Neural cell (in vitro differentiated cells): Measurements from ENCODE around the gene ESPN. TPM values are rescaled to one million over a fixed set of nuclear protein-coding genes. Genes with fewer than 3 reads are reported as not detected.

Source experiments
- H2AFZ ChIP-seq: fragments of 200-600, 300-800 bp; sonication (generic), shearing (Covaris generic); 2 replicates; pipeline ENCODE4 v1.6.0; 2014; ENCODE audit warnings: low read depth, mild to moderate bottlenecking, antibody characterized with exemption, low read length, moderate library complexity
- H3F3A ChIP-seq: fragments of 200-600 bp; shearing (Covaris generic); 2 replicates; pipeline ENCODE4 v1.6.1; 2016; ENCODE audit warnings: mild to moderate bottlenecking, moderate library complexity, mixed read lengths, antibody characterized with exemption, low read length; ENCODE audit not compliant: insufficient read depth, poor library complexity, severe bottlenecking
- H3K27ac ChIP-seq: fragments of 200-600, 300-800 bp; sonication (generic), shearing (Covaris generic); 2 replicates; pipeline ENCODE4 v1.5.1; 2014; ENCODE audit warnings: mild to moderate bottlenecking, low read length, moderate library complexity
- H3K27me3 ChIP-seq: fragments of 300-800, 200-600 bp; sonication (generic), shearing (Covaris generic); 2 replicates; pipeline ENCODE4 v1.6.0; 2014; ENCODE audit warnings: mild to moderate bottlenecking, low read depth, low read length, moderate library complexity; ENCODE audit not compliant: insufficient read depth
- H3K36me3 ChIP-seq: fragments of 300-800, 200-600 bp; sonication (generic), shearing (Covaris generic); 2 replicates; pipeline ENCODE4 v1.5.1; 2014; ENCODE audit warnings: mild to moderate bottlenecking, antibody characterized with exemption, low read length, moderate library complexity; ENCODE audit not compliant: insufficient read depth
- H3K4me2 ChIP-seq: fragments of 300-800, 200-600 bp; sonication (generic), shearing (Covaris generic); 2 replicates; pipeline ENCODE4 v1.6.0; 2014; ENCODE audit warnings: mild to moderate bottlenecking, low read length
- H3K4me3 ChIP-seq: fragments of 300-800, 200-600 bp; sonication (generic), shearing (Covaris generic); 2 replicates; pipeline ENCODE4 v1.5.1; 2014; ENCODE audit warnings: mild to moderate bottlenecking, low read length, moderate library complexity
- H3K79me2 ChIP-seq: fragments of 200-600 bp; shearing (Covaris generic); replicated peaks from 2 replicates; pipeline ENCODE4 v1.6.0; 2014; ENCODE audit warnings: mild to moderate bottlenecking, low read length, moderate library complexity; ENCODE audit not compliant: insufficient read depth
- H3K9ac ChIP-seq: fragments of 300-800, 200-600 bp; sonication (generic), shearing (Covaris generic); 2 replicates; pipeline ENCODE4 v1.6.1; 2016; ENCODE audit warnings: mild to moderate bottlenecking, low read length, mixed read lengths
- H3K9me2 ChIP-seq: fragments of 200-600 bp; shearing (Covaris generic); 2 replicates; pipeline ENCODE4 v1.6.1; 2016; ENCODE audit warnings: mild to moderate bottlenecking, low read length, mixed read lengths; ENCODE audit not compliant: insufficient read depth
- H3K9me3 ChIP-seq: fragments of 200-600, 300-800 bp; sonication (generic), shearing (Covaris generic); 2 replicates; pipeline ENCODE4 v1.6.1; 2016; ENCODE audit warnings: mild to moderate bottlenecking, mixed run types, low read length, moderate library complexity, mixed read lengths
- H4K20me1 ChIP-seq: fragments of 200-600 bp; shearing (Covaris generic); 2 replicates; pipeline ENCODE4 v1.6.1; 2016; ENCODE audit warnings: mild to moderate bottlenecking, mixed run types; ENCODE audit not compliant: insufficient read depth
- CTCF ChIP-seq: fragments of 450-650 bp; IDR thresholded peaks from 2 replicates; pipeline ENCODE4 v1.5.1; 2014; ENCODE audit warnings: antibody characterized with exemption, mild to moderate bottlenecking, moderate library complexity; ENCODE audit not compliant: poor library complexity, severe bottlenecking
- EP300 ChIP-seq: fragments of 450-650 bp; conservative IDR thresholded peaks from 2 replicates; pipeline ENCODE4 v1.6.1; 2014; ENCODE audit warnings: antibody characterized with exemption, mild to moderate bottlenecking, moderate library complexity; ENCODE audit not compliant: poor library complexity, severe bottlenecking
- EZH2 ChIP-seq: fragments of 200-600, 300-800 bp; shearing (Covaris generic), sonication (generic); IDR thresholded peaks from 2 replicates; pipeline ENCODE4 v1.6.1; 2014; ENCODE audit warnings: antibody characterized with exemption, low read length, borderline replicate concordance, mild to moderate bottlenecking; ENCODE audit not compliant: insufficient read depth, poor library complexity, severe bottlenecking
- MXI1 ChIP-seq: fragments of 450-650 bp; conservative IDR thresholded peaks from 2 replicates; pipeline ENCODE4 v1.6.1; 2014; ENCODE audit warnings: antibody characterized with exemption, mild to moderate bottlenecking; ENCODE audit not compliant: poor library complexity, severe bottlenecking
- POLR2AphosphoS5 ChIP-seq: IDR thresholded peaks from 2 replicates; pipeline ENCODE4 v1.6.1; 2012
- RAD21 ChIP-seq: fragments of 450-650 bp; conservative IDR thresholded peaks from 2 replicates; pipeline ENCODE4 v1.6.1; 2014; ENCODE audit warnings: antibody characterized with exemption, mild to moderate bottlenecking, moderate library complexity
- REST ChIP-seq: IDR thresholded peaks from 2 replicates; pipeline ENCODE4 v1.6.1; 2012; ENCODE audit warnings: borderline replicate concordance
- SMC3 ChIP-seq: fragments of 450-650 bp; conservative IDR thresholded peaks from 2 replicates; pipeline ENCODE4 v1.6.1; 2014; ENCODE audit warnings: antibody characterized with exemption, mild to moderate bottlenecking, moderate library complexity; ENCODE audit not compliant: poor library complexity
- TAF1 ChIP-seq: IDR thresholded peaks from 2 replicates; pipeline ENCODE4 v1.6.1; 2012; ENCODE audit warnings: low read depth
- polyA plus RNA-seq: library from polyadenylated mRNA; depleted of rRNA; stranded (reverse); fragments of >200 nt; gene quantifications from 2 replicates; pipeline ENCODE4 v1.2.3, GENCODE V29; 2014

ESPN gene
- polyA plus RNA-seq, 1 donor from 2014 or later: not detected

GRCh38 chr1:6474815-6475282 lies 50.3 kb downstream of the ESPN start:
- Histone ChIP-seq H3K9me3 (no peaks in the 10 kb centered on the region), H3K4me3 (no peak overlapping the region), H3K9ac (no peak overlapping the region), H3K36me3 (no peaks in the 10 kb centered on the region), H3K27me3 (no peaks in the 10 kb centered on the region), H2AFZ (no peak overlapping the region), H4K20me1 (no peaks in the 10 kb centered on the region), H3K27ac (no peak overlapping the region), H3F3A (no peaks in the 10 kb centered on the region), H3K9me2 (no peaks in the 10 kb centered on the region), H3K79me2 (no peaks in the 10 kb centered on the region), H3K4me2 (no peak overlapping the region)
- TF ChIP-seq RAD21 (no peak), TAF1 (no peak)

- no peak overlapping the region for H3K27ac ChIP-seq
- no peaks in the 10 kb centered on the region for H3K36me3 ChIP-seq
- H3K9ac ChIP-seq: no peak overlapping the region
- no peaks in the 10 kb centered on the region for H3K27me3 ChIP-seq
- H3K9me2 ChIP-seq: no peaks in the 10 kb centered on the region
- no peaks in the 10 kb centered on the region for H4K20me1 ChIP-seq
- no peaks in the 10 kb centered on the region for H3K9me3 ChIP-seq
- no peak for TF ChIP-seq EZH2
- TF ChIP-seq CTCF: peak; percentile 88
- peak; percentile 70 for TF ChIP-seq RAD21
- TF ChIP-seq REST: no peak
- peak; percentile 89 for TF ChIP-seq SMC3
- no peaks in the 10 kb centered on the region for H3F3A ChIP-seq
- H3K4me3 ChIP-seq: no peak overlapping the region
- H3K4me2 ChIP-seq: no peak overlapping the region
- H3K79me2 ChIP-seq: no peaks in the 10 kb centered on the region
- no peak overlapping the region for H2AFZ ChIP-seq
Measured at GRCh38 chr1:6475381-6476133, 51.0 kb downstream of the ESPN start.

- no peak overlapping the region for H3K27ac ChIP-seq
Measured at GRCh38 chr1:6476483-6476882, 51.9 kb downstream of the ESPN start.

More at GRCh38 chr1:6476483-6476882, 51.9 kb downstream of the ESPN start:
- Histone ChIP-seq H3K27me3 (no peaks in the 10 kb centered on the region), H3K9me3 (no peaks in the 10 kb centered on the region), H3K4me3 (no peak overlapping the region), H3K9me2 (no peaks in the 10 kb centered on the region), H3K79me2 (no peaks in the 10 kb centered on the region), H3K9ac (no peak overlapping the region), H4K20me1 (no peaks in the 10 kb centered on the region), H2AFZ (no peak overlapping the region), H3K4me2 (no peak overlapping the region), H3K36me3 (no peaks in the 10 kb centered on the region), H3F3A (no peaks in the 10 kb centered on the region)
- TF ChIP-seq CTCF: no peak
- TF ChIP-seq SMC3: no peak
- no peak for TF ChIP-seq TAF1
- no peak for TF ChIP-seq REST
- TF ChIP-seq EP300: no peak
- no peak for TF ChIP-seq POLR2AphosphoS5
- TF ChIP-seq RAD21: no peak
- TF ChIP-seq EZH2: no peak
- no peak for TF ChIP-seq MXI1
